HEK293 (cell line): ENCODE data around the gene C1QL4.

Experiments used
- BCL11A ChIP-seq: fragments of 450-650 bp; formaldehyde crosslinking; IDR thresholded peaks from 2 replicates; pipeline ENCODE4 v1.5.1; 2016; ENCODE audit warnings: low read depth, missing biosample characterization, missing genetic modification characterization
- BCL11B ChIP-seq: fragments of 450-650 bp; formaldehyde crosslinking; IDR thresholded peaks from 2 replicates; pipeline ENCODE4 v1.5.1; 2016; ENCODE audit warnings: low read depth, missing biosample characterization, missing genetic modification characterization
- CTCF ChIP-seq: fragments of 450-650 bp; formaldehyde crosslinking; IDR thresholded peaks from 2 replicates; pipeline ENCODE4 v1.5.1; 2016; ENCODE audit warnings: missing biosample characterization, missing genetic modification characterization
- HOXC10 ChIP-seq: sonication (generic); formaldehyde crosslinking; IDR thresholded peaks from 2 replicates; pipeline ENCODE4 v1.8.1; 2023; ENCODE audit warnings: mild to moderate bottlenecking, missing genetic modification reagents
- MZF1 ChIP-seq: fragments of 450-650 bp; formaldehyde crosslinking; IDR thresholded peaks from 2 replicates; pipeline ENCODE4 v1.5.1; 2017; ENCODE audit warnings: missing biosample characterization, missing genetic modification characterization, borderline replicate concordance
- PRDM6 ChIP-seq: fragments of 450-650 bp; formaldehyde crosslinking; IDR thresholded peaks from 2 replicates; pipeline ENCODE4 v1.5.1; 2017; ENCODE audit warnings: missing biosample characterization, missing genetic modification characterization
- SETDB1 ChIP-seq: IDR thresholded peaks from one replicate; pipeline ENCODE4 v1.6.1; 2017; ENCODE audit warnings: mild to moderate bottlenecking, low read length, moderate library complexity, mixed read lengths; ENCODE audit not compliant: insufficient read length
- YY2 ChIP-seq: fragments of 450-650 bp; formaldehyde crosslinking; IDR thresholded peaks from 2 replicates; pipeline ENCODE4 v1.5.1; 2016; ENCODE audit warnings: missing biosample characterization, missing genetic modification characterization
- ZBTB11 ChIP-seq: fragments of 450-650 bp; formaldehyde crosslinking; conservative IDR thresholded peaks from 2 replicates; pipeline ENCODE4 v1.5.1; 2016; ENCODE audit warnings: low read depth, missing biosample characterization, missing genetic modification characterization
- ZFP37 ChIP-seq: fragments of 450-650 bp; formaldehyde crosslinking; IDR thresholded peaks from 2 replicates; pipeline ENCODE4 v1.5.1; 2016; ENCODE audit warnings: missing biosample characterization, missing genetic modification characterization
- ZFP69B ChIP-seq: fragments of 450-650 bp; formaldehyde crosslinking; IDR thresholded peaks from 2 replicates; pipeline ENCODE4 v1.5.1; 2016; ENCODE audit warnings: missing biosample characterization, missing genetic modification characterization
- ZNF112 ChIP-seq: fragments of 450-650 bp; formaldehyde crosslinking; IDR thresholded peaks from 2 replicates; pipeline ENCODE4 v1.5.0; 2017; ENCODE audit warnings: missing biosample characterization, missing genetic modification characterization
- ZNF138 ChIP-seq: fragments of 450-650 bp; formaldehyde crosslinking; IDR thresholded peaks from 2 replicates; pipeline ENCODE4 v1.5.1; 2016; ENCODE audit warnings: missing biosample characterization, missing genetic modification characterization, borderline replicate concordance
- ZNF16 ChIP-seq: fragments of 450-650 bp; formaldehyde crosslinking; IDR thresholded peaks from 2 replicates; pipeline ENCODE4 v1.5.1; 2016; ENCODE audit warnings: low read depth, missing biosample characterization, missing genetic modification characterization
- ZNF169 ChIP-seq: fragments of 450-650 bp; formaldehyde crosslinking; IDR thresholded peaks from 2 replicates; pipeline ENCODE4 v1.5.1; 2016; ENCODE audit warnings: missing biosample characterization, missing genetic modification characterization
- ZNF239 ChIP-seq: fragments of 450-650 bp; formaldehyde crosslinking; IDR thresholded peaks from 2 replicates; pipeline ENCODE4 v1.5.1; 2016; ENCODE audit warnings: missing biosample characterization, missing genetic modification characterization
- ZNF248 ChIP-seq: fragments of 450-650 bp; formaldehyde crosslinking; IDR thresholded peaks from 2 replicates; pipeline ENCODE4 v1.5.1; 2017; ENCODE audit warnings: missing biosample characterization, missing genetic modification characterization
- ZNF280D ChIP-seq: fragments of 450-650 bp; formaldehyde crosslinking; IDR thresholded peaks from 2 replicates; pipeline ENCODE4 v1.5.1; 2016; ENCODE audit warnings: missing biosample characterization, missing genetic modification characterization
- ZNF404 ChIP-seq: fragments of 450-650 bp; formaldehyde crosslinking; IDR thresholded peaks from 2 replicates; pipeline ENCODE4 v1.5.1; 2017; ENCODE audit warnings: missing biosample characterization, missing genetic modification characterization
- ZNF544 ChIP-seq: fragments of 450-650 bp; formaldehyde crosslinking; IDR thresholded peaks from 2 replicates; pipeline ENCODE4 v1.5.0; 2017; ENCODE audit warnings: missing biosample characterization, missing genetic modification characterization
- ZNF660 ChIP-seq: fragments of 450-650 bp; IDR thresholded peaks from 2 replicates; pipeline ENCODE4 v1.5.1; 2018; ENCODE audit warnings: missing biosample characterization, mild to moderate bottlenecking, missing genetic modification characterization
- ZSCAN23 ChIP-seq: fragments of 450-650 bp; formaldehyde crosslinking; IDR thresholded peaks from 2 replicates; pipeline ENCODE4 v1.5.1; 2016; ENCODE audit warnings: missing biosample characterization, missing genetic modification characterization
- TF ChIP-seq, protein P1 (sequence below): fragments of 450-650 bp; formaldehyde crosslinking; IDR thresholded peaks from 2 replicates; pipeline ENCODE4 v1.5.1; 2017; ENCODE audit warnings: missing biosample characterization, missing genetic modification characterization
- TF ChIP-seq, protein P2 (sequence below): fragments of 450-650 bp; formaldehyde crosslinking; IDR thresholded peaks from 2 replicates; pipeline ENCODE4 v1.5.1; 2017; ENCODE audit warnings: missing biosample characterization, missing genetic modification characterization

Gene C1QL4

DNA sequence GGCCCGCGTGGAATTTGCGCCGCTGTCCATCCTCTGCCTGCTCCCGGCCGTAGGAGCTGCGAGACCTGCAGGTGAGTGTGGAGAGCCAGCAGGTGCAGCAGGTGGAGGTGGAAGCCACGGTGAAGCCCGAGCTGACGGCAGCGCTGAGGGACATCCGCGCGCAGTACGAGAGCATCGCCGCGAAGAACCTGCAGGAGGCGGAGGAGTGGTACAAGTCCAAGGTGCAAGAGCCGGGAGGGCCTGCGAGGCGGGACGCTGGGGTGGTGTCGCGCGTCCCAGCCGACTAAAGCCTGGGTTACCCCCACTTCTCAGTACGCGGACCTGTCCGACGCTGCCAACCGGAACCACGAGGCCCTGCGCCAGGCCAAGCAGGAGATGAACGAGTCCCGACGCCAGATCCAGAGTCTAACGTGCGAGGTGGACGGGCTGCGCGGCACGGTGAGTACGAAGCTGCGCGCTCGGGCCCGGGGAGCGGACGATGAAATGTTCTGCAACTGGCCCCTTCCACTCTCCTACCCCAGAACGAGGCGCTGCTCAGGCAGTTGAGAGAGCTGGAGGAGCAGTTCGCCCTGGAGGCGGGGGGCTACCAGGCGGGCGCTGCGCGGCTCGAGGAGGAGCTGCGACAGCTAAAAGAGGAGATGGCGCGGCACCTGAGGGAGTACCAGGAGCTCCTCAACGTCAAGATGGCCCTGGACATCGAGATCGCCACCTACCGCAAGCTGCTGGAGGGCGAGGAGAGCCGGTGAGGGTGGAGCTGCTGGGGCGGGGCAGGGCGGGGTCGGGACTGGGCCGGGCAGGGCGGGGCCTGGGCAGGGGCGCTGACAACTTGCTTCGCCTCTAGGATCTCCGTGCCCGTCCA is 39.9 kb downstream of the C1QL4 start (continued):
- TF ChIP-seq BCL11A (tag by site-specific recombination), result no peak; the same call in 1 of the 2 replicates
- TF ChIP-seq BCL11B (tag by site-specific recombination), result no peak
- no peak for TF ChIP-seq PRDM6 (tag by site-specific recombination)
- TF ChIP-seq ZNF280D (tag by site-specific recombination), result no peak
- TF ChIP-seq ZNF544 (tag by site-specific recombination), result no peak
- TF ChIP-seq ZNF138, result no peak
- TF ChIP-seq, protein P1, sequence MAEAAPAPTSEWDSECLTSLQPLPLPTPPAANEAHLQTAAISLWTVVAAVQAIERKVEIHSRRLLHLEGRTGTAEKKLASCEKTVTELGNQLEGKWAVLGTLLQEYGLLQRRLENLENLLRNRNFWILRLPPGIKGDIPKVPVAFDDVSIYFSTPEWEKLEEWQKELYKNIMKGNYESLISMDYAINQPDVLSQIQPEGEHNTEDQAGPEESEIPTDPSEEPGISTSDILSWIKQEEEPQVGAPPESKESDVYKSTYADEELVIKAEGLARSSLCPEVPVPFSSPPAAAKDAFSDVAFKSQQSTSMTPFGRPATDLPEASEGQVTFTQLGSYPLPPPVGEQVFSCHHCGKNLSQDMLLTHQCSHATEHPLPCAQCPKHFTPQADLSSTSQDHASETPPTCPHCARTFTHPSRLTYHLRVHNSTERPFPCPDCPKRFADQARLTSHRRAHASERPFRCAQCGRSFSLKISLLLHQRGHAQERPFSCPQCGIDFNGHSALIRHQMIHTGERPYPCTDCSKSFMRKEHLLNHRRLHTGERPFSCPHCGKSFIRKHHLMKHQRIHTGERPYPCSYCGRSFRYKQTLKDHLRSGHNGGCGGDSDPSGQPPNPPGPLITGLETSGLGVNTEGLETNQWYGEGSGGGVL (tag by site-specific recombination), result peak; percentile 84
- no peak for TF ChIP-seq HOXC10
- no peak for TF ChIP-seq ZSCAN23 (tag by site-specific recombination)
- TF ChIP-seq ZNF248 (tag by site-specific recombination), result no peak
- 0 out of 2 replicates have a peak, but pooled peaks have one; percentile 44 for TF ChIP-seq ZBTB11
- 0 out of 2 replicates have a peak, but pooled peaks have one; percentile 50 for TF ChIP-seq ZNF239 (tag by site-specific recombination)
- no peak for TF ChIP-seq YY2 (tag by site-specific recombination)
- TF ChIP-seq SETDB1, result no peak
- TF ChIP-seq ZFP69B (tag by site-specific recombination), result no peak
- 0 out of 2 replicates have a peak, but pooled peaks have one; percentile 85 for TF ChIP-seq ZFP37 (tag by site-specific recombination)
- TF ChIP-seq, protein P2, sequence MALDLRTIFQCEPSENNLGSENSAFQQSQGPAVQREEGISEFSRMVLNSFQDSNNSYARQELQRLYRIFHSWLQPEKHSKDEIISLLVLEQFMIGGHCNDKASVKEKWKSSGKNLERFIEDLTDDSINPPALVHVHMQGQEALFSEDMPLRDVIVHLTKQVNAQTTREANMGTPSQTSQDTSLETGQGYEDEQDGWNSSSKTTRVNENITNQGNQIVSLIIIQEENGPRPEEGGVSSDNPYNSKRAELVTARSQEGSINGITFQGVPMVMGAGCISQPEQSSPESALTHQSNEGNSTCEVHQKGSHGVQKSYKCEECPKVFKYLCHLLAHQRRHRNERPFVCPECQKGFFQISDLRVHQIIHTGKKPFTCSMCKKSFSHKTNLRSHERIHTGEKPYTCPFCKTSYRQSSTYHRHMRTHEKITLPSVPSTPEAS (tag by site-specific recombination), result no peak; the same call in 1 of the 2 replicates
- TF ChIP-seq ZNF169 (tag by site-specific recombination), result no peak; the same call in 1 of the 2 replicates
- no peak for TF ChIP-seq ZNF112
- no peak for TF ChIP-seq ZNF16 (tag by site-specific recombination)
- TF ChIP-seq ZNF660 (tag by site-specific recombination), result no peak; the same call in 1 of the 2 replicates
- TF ChIP-seq MZF1 (tag by site-specific recombination), result no peak
- TF ChIP-seq ZNF404 (tag by site-specific recombination), result no peak
- TF ChIP-seq CTCF (tag by site-specific recombination), result peak; percentile 86; the same call in 1 of the 2 replicates
